Measurements from ENCODE around the gene GATAD2A.

DNA sequence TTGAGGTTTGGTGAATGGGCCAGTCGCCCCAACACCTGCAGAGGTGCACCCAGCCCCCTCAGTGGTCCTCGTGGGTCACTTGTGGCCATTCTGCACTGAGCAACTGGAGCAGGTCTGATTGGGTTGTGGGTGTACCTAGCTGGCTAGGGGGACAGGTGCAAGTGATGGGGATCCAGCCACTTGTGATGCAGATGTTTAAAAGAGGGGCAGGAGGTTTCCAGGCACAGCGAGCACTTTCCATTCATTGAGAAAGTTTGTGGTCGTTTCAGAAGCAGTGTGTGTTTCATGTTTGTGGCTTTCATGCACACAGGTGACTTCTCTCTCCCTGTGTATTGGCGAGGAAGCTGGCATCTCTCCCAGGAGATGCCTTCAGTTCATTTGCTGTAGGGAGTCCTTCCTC is 75.2 kb downstream of the GATAD2A start:
- TF ChIP-seq, protein P1, sequence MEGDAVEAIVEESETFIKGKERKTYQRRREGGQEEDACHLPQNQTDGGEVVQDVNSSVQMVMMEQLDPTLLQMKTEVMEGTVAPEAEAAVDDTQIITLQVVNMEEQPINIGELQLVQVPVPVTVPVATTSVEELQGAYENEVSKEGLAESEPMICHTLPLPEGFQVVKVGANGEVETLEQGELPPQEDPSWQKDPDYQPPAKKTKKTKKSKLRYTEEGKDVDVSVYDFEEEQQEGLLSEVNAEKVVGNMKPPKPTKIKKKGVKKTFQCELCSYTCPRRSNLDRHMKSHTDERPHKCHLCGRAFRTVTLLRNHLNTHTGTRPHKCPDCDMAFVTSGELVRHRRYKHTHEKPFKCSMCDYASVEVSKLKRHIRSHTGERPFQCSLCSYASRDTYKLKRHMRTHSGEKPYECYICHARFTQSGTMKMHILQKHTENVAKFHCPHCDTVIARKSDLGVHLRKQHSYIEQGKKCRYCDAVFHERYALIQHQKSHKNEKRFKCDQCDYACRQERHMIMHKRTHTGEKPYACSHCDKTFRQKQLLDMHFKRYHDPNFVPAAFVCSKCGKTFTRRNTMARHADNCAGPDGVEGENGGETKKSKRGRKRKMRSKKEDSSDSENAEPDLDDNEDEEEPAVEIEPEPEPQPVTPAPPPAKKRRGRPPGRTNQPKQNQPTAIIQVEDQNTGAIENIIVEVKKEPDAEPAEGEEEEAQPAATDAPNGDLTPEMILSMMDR (IDR thresholded peaks at IDR 0.05) = no peak
- no peak for TF ChIP-seq POLR2A (IDR thresholded peaks at IDR 0.05)
